Measurements from ENCODE around the gene SOX3. TPM values are rescaled to one million over a fixed set of nuclear protein-coding genes. Genes with fewer than 3 reads are reported as not detected.

SOX3 gene
- not detected in 2 replicates for total RNA-seq

GRCh38 chrX:140504371-140505324 is at the start of gene SOX3:
TSS of gene SOX3 (minus strand) at chrX:140505069. CDS start at chrX:140505060, 9 bp downstream.

Other genes starting within 250 kb of the SOX3 start
- 2.3 and 2.4 TPM in 2 replicates for gene LINC00632, start 204.7 kb upstream of the SOX3 start, total RNA-seq

Data from bronchial smooth muscle cell (primary cell).